Non-pigmented ciliary epithelial cell (primary cell): ENCODE data around the gene SRP72.
"Not testable (repeated sequence)": the region's sequence is repeated elsewhere in the genome, so short reads cannot be mapped to it uniquely, and the experiment has no call there.

Experiments used
- DNase-seq: peaks from one replicate; pipeline ENCODE4 v3.0.0-alpha.2; 2010; ENCODE audit warnings: low read depth

Gene SRP72

DNA sequence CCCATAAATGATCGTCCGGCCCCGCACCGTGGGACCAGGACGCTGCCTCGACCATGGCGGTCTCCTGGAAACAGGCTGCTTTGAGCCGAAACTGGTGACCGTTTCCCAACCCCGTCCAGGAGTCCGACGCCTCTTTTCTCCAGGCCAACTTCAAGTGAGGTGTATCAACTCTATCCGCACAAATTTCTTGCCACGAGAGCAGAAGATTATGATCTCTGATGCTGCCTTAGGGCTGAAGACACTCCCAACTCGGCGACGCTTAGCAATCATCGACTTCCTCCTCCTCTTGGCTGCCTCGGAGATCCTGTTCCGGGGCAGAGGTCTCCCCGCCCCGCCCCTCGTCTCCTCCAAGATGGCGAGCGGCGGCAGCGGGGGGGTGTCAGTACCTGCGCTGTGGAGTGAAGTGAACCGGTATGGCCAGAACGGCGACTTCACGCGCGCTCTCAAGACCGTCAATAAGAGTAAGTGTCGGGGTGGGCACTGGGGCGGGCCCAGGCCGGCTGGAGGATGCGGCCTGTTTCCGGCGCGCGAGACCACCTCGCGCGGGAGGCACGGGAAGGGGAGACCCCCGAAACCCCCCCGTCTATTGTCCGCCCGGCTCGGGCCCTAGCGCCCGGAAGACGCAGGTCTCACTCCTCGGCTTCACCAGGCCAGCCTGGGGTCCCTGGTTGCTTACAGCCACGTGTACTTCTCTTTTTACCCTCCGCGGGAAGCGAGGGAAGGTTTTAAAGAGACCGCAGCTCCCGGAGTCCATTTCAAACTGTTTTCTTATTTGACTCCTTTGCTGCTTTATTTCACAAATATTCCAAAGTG lies at the start of gene SRP72:
TSS of gene SRP72 (plus strand) at position 334 of the 813 bp plus-strand sequence. CDS start at position 353, 19 bp downstream.
- DNase-seq = peak; percentile 68

GRCh38 chr4:56424176-56424575 lies 43.2 kb upstream of the SRP72 start:
- DNase-seq = no peak

GRCh38 chr4:56424697-56425514 lies 42.5 kb upstream of the SRP72 start:
- no peak for DNase-seq

GRCh38 chr4:56425518-56425917 lies 41.9 kb upstream of the SRP72 start:
- no peak for DNase-seq

DNA sequence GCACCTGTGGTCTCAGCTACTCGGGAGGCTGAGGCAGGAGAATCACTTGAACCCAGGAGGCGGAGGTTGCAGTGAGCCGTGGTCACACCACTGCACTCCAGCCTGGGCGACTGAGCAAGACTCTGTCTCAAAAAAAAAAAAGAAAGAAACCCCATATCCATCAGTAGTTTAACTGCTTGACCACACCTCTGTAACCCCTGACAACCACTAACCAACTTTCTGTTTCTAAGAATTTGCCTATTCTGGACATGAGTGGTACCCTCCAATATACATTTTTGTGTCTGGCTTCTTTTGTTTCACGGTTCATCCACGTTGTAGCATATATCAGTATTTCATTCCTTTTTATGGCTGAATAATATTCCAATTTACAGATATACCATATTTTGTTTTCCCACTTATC lies 41.1 kb upstream of the SRP72 start:
- no peak for DNase-seq

GRCh38 chr4:56427179-56427578 lies 40.2 kb upstream of the SRP72 start:
- no peak for DNase-seq

GRCh38 chr4:56430203-56430602 lies 37.2 kb upstream of the SRP72 start:
- no peak for DNase-seq

DNA sequence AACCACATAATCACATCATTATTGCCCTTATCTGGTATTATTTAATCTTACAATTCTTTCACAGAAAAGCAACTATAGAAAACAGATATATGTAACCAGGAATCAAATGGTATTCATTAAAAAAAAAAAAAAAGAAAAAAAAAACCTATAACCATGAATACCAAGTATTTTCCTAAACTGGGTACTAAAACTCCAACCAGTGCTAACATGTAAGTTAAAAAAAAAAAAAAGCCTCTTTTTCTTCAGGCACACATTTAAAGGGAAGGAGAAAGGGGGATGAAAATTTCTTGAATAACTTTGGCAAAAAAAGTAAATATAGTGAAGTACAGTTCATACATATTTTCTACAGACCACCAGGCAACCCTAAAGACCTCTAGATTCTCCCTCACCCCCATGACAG lies 34.1 kb upstream of the SRP72 start:
- no peak for DNase-seq

DNA sequence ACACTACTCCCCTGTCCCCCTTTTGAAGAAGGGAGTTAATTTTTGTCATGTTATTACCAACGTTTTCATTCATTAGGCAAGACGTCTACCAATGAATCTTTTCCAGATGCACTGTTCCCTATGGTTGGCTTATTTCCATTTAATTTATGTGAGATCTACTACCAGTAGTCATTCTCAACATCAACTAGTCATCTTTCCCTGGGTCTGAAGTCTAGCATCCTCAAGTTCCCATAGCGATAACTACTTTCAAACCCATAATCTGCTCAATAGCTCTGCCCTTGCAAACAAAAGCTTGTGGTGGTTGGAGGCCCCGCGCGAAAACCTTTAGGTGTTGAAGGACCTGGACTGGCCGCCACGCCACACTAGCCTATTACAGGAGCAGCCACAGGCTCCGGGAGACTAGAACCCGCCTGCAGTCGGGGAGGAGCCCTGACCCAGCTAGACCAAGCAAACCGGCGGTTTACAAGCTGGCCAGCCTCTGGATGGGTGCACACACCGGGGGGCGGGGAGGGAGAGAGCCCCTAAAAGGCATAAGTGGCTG lies 32.7 kb upstream of the SRP72 start:
- DNase-seq = no peak

DNA sequence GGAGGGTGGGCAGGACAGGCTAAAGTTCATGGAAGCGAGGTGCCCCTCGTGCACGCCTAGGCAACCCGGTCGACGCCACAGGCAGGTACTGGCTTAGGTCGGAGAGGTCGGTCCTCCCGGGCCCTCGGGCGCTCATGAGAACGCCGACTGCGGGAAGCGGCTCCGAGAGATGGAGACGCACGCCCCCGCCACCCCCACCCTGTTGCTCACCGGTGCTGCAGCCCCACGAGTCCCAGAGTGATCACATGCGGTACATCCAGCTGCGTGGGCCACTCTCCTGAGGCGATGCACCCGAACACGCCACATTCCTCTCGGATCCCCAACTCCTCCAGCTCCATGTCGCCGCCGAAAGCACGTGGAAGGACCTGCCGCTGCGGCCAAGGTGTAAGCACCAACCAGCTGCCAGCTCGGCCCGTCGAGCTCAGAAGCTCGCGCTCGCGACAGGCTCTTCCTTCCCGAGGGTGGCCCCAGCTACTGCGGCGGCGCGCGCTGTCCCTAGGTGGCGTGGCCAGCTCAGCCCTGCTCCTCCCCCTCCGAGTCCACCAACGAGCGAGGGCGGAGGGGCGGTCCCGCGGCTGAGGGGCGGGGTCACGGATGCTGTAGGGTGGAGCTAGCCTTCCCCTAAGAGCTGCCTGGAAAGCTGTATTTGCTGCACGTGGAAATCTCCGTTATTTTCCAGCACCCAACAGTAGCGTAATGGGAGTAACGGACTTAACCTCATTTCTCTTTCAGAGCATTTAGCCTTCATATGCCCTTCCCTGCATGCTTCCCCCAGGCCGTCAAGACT lies 32.1 kb upstream of the SRP72 start, which contains the start of gene PPAT:
TSS of gene PPAT (minus strand) at position 476 of the 787 bp plus-strand sequence. CDS start at position 338, 138 bp downstream.
- peak; percentile 86 for DNase-seq

- DNase-seq = no peak
These were observed 28.7 kb upstream of the SRP72 start for GRCh38 chr4:56438766-56439165.

DNA sequence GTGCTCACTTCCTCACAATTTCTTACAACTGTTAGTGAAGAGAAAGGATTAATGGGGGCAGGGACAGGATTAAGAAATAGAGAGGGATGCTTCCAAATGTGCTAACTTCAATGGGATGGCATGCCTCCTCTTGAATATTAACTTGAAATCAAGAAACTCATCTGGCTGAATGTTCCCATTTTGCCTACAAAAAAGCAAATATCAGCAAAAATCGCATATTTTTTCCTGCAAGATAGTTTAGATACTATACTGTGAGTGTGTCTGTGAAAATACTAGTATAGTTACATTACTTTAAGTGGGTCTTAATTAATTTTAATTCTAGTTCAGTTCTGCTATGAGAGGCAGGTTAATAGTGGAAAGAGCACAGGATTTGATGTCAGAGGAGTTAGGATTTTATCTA lies 26.4 kb upstream of the SRP72 start:
- DNase-seq = no peak

GRCh38 chr4:56444719-56445118 lies 22.7 kb upstream of the SRP72 start:
- DNase-seq = no peak

- DNase-seq = no peak
These were observed 21.7 kb upstream of the SRP72 start for GRCh38 chr4:56445699-56446098.

DNA sequence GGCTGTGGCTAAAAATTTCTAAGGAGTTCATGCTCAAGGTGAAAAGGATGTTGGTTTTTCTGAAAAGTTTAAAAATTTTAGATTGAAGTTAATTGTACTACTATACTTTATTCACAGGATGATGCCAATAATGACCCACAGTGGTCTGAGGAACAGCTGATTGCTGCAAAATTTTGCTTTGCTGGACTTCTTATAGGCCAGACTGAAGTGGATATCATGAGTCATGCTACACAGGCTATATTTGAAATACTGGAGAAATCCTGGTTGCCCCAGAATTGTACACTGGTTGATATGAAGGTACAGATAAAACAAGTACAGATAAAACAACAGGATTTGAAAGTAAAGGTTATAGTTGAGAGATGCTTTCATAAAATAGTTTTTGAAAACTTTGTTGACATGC lies 19.1 kb upstream of the SRP72 start:
- DNase-seq = no peak

DNA sequence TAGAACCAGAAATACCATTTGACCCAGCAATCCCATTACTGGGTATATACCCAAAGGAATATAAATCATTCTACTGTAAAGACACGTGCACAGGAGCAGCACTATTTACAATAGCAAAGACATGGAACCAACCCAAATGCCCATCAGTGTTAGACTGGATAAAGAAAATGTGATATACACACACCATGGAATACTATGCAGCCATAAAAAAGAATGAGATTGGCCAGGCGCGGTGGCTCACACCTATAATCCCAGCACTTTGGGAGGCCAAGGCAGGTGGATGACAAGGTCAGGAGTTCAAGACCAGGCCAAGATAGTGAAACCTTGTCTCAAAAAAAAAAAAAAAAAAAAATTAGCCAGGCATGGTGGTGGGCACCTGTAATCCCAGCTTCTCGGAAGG lies 17.9 kb upstream of the SRP72 start:
- not testable (repeated sequence) for DNase-seq

DNA sequence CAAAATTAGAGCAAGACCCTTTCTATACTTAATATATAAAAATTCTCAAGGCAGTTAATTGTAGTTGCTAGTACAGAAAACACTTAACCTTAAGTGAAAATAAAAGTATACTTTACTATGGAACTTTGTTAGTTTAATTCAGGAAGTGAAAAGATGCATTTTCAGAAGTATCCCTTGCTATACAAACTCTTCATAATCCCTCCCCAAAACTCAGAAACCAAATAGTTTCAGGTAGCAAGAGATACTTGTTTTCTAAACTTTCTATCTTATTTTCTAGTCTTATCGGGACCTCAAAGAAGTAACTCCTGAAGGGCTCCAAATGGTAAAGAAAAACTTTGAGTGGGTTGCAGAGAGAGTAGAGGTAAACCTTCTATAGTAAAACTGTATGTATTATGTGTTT lies 17.1 kb upstream of the SRP72 start:
- no peak for DNase-seq

DNA sequence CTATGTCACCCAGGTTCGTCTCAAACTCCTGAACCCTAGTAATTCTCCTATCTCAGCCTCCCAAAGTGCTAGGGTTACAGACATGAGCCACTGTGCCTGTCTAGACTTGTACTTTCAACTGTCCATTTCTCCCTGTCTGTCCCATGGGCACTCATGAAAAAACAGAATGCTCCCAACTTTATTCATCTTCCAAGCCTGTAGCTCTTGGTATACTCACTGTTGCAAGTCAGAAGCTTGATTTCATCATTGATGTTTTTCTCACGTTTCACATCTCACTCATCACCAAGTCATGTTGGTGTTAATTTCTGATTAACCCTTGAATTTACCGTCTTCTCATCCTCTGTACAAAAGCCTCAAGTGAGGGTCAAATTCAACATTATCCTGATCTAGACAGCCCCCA lies 7.3 kb upstream of the SRP72 start:
- no peak for DNase-seq

- no peak for DNase-seq
These were observed 5.3 kb upstream of the SRP72 start for GRCh38 chr4:56462157-56462556.

DNA sequence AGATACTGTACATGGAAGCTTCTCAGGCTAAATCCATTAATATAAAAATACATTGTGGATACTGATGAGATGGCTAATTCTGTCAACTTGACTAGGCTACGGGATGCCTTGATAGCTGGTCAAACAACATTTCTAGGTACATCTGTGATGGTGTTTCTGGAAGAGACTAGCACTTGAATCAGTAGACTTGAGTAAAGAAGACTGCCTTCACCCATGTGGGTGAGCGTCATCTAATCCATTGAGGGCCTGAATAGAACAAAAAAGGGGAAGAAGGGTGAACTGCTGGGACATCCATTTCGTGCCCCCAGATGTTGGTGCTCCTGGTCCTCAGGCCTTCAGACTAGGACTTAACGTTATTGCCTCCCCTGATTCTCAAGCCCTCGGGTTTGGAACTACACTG lies 3.7 kb upstream of the SRP72 start:
- DNase-seq = no peak

GRCh38 chr4:56464581-56464980 lies 2.8 kb upstream of the SRP72 start:
- no peak for DNase-seq
